Ovary (tissue), 9 donors: ENCODE data around the gene EML2. TPM values are rescaled to one million over a fixed set of nuclear protein-coding genes. Genes with fewer than 3 reads are reported as not detected.

Source experiments
- DNase-seq, 5 donors: peaks; one replicate each; pipeline ENCODE4 v3.0.0-alpha.2; 2019 to 2020
- H3K27ac ChIP-seq, 2 donors: fragments of 200-600 bp; one replicate each; pipeline versions ENCODE4 v1.5.1 to v1.8.0; 2019 to 2022
- H3K27me3 ChIP-seq: fragments of 200-600 bp; one replicate; pipeline ENCODE4 v1.8.0; 2022
- H3K36me3 ChIP-seq: fragments of 200-600 bp; sonication (generic); one replicate; pipeline ENCODE4 v1.5.1; 2019
- H3K4me1 ChIP-seq: one replicate; pipeline ENCODE4 v1.8.1; 2013; ENCODE audit warnings: mild to moderate bottlenecking, moderate library complexity; ENCODE audit not compliant: insufficient read depth
- H3K4me3 ChIP-seq: fragments of 200-600 bp; sonication (generic); one replicate; pipeline ENCODE4 v1.5.1; 2017
- H3K9me3 ChIP-seq, 2 donors: fragments of 200-600 bp in 1 of 2; sonication (generic) in 1 of 2; one replicate each; pipeline versions ENCODE4 v1.5.1 to v1.8.1; 2013 to 2019; ENCODE audit warnings: mild to moderate bottlenecking in 1 of 2, moderate library complexity in 1 of 2
- CTCF ChIP-seq, 3 donors: fragments of 450-650 bp in 2 of 3; fragments of 200-600 bp in 1 of 3; IDR thresholded peaks; one replicate each; pipeline versions ENCODE4 v1.5.1 to v1.8.0; 2016 to 2022; ENCODE audit warnings: antibody characterized with exemption in 3 of 3, mild to moderate bottlenecking in 1 of 3
- EP300 ChIP-seq: sonication (generic); formaldehyde crosslinking; IDR thresholded peaks from one replicate; pipeline ENCODE4 v1.6.1; 2017; ENCODE audit warnings: antibody characterized with exemption
- POLR2A ChIP-seq: fragments of 450-650 bp; IDR thresholded peaks from one replicate; pipeline ENCODE4 v1.6.1; 2017; ENCODE audit warnings: antibody characterized with exemption, mild to moderate bottlenecking, moderate library complexity
- WGBS, 3 donors: extraction: QIAGEN DNeasy Blood & Tissue Kit in 1 of 3; methylation state at CpG; one replicate each; pipeline versions ENCODE4 v1.1.5 to v1.1.7; 2013 to 2017; 5-methylcytosine and 5-hydroxymethylcytosine counted together
- intact Hi-C, 4 donors: fragments of 100-400 bp; cut with DNase I; formaldehyde crosslinking; loops; one replicate each; pipeline versions ENCODE4 v1.11.0 to v1.15.1; 2022 to 2023
- polyA plus RNA-seq, 2 donors: library from polyadenylated mRNA; stranded (reverse); fragments of 200-250 nt in 1 of 2; fragments of 350-450 nt in 1 of 2; fragmentation: Illumina TruSeq in 1 of 2; extraction: RNeasy Lipid Tissue Mini Kit (QIAGEN cat#74804) in 1 of 2; gene quantifications; one replicate each; pipeline ENCODE4 v1.2.3, GENCODE V29; 2013 to 2014
- total RNA-seq, 7 donors: library from RNA; depleted of rRNA in 2 of 7; stranded (reverse); fragments of >200 nt in 2 of 7; fragmentation: NEBNext Ultra II Directional in 3 of 7; extraction: Animal tissue kit (Norgen Biotek cat#: 25700) in 3 of 7; gene quantifications; one replicate each; pipeline versions ENCODE4 v1.1.0 to v1.2.4, GENCODE V29; 2016 to 2023
- donor health status: DM: no; HTN: no; CAD: no; lungs with moderate emphysema.
- donor health status: DM: no; HTN: no; CAD: no.
- donor health status: Bipolar disorder and iron deficiency.
- donor health status: DM: yes; HTN: yes; CAD: no.
- donor health status: DM: no; HTN: no; CAD: no.
- donor health status: DM: yes; HTN: yes; CAD: no.

The EML2 gene
- total and polyA plus RNA-seq, 9 donors = 9.9 to 25.0 (median 14.4) TPM

DNA sequence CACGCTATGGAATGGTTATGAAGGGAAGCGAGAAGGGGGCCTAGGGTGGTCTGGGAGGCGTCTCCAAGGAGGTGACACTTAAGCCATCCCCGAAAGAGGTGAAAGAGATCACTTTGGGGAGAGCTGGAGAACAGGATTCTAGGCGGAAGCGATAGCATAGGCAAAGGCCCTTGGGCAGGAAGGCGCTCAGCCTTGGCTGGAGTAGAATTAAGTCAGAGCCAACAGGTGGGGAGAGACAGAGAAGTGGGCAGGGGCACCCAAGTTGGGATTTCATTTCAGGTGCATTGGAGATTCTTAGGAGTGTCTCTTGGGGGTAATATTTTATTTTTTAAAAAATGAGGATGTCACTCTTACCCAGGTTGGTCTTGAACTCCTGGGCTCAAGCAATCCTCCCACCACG, 42.9 kb upstream of the EML2 start:
- Histone ChIP-seq H3K27me3 (peaks cover 7% of the 10 kb centered on the region), H3K4me1 (peaks cover 3% of the 10 kb centered on the region), H3K36me3 (no peaks in the 10 kb centered on the region), H3K27ac (peak overlapping the region in 1 of 2 donors; percentile 7), H3K4me3 (no peak overlapping the region), H3K9me3 (no peaks in the 10 kb centered on the region)
- TF ChIP-seq CTCF (IDR thresholded peaks at IDR 0.05) (no peak), POLR2A (no peak), EP300 (no peak)
- WGBS, 3 donors = 60 to 63% (median 62%) methylated on average over 8 of the region's 8 CpGs
- DNase-seq = no peak
- intact Hi-C loops = loop anchor here in 1 of 4 donors (5.0 to 10.0 kb wide), 2 partner anchors 160 to 257 kb away; partner anchors contain the start of gene ERCC1

GRCh38 chr19:45681391-45682015, 42.3 kb upstream of the EML2 start:
- peaks cover 7% of the 10 kb centered on the region for H3K27me3 ChIP-seq

DNA sequence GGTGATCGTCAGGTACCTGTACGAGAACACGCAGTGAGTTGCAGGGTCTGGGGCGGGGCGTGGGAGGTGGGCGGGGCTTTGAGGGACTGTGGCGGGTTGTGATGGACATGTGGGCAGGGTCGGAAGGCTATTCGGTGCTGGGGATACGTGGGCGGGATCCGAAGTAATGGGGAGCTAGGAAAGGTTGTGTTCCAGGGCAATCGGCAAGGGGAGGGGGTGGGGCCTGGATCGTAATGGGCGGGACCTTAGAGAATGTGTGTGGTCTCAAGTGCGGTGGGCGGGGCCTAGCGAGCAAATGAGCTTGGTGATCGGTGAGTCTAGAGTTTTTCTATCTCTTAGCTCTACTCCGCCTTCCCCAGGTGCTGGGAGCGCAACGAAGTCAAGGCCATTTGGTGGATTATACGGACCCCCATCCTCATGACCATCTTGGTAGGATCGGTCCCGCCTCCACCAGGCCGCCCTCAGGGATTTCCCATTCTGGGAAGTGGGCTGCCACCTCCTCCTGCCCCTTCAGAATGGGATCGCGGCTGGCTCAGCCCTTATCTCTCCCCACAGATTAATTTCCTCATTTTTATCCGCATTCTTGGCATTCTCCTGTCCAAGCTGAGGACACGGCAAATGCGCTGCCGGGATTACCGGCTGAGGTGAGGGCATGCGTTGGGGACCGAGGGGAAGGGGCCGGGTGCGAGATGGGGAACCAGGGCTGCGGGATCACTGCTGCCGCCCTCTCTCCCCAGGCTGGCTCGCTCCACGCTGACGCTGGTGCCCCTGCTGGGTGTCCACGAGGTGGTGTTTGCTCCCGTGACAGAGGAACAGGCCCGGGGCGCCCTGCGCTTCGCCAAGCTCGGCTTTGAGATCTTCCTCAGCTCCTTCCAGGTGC, 38.4 kb upstream of the EML2 start:
- Histone ChIP-seq H3K9me3 (no peaks in the 10 kb centered on the region), H3K36me3 (no peaks in the 10 kb centered on the region), H3K27me3 (peaks cover 7% of the 10 kb centered on the region), H3K27ac (no peak overlapping the region), H3K4me1 (peaks cover 3% of the 10 kb centered on the region), H3K4me3 (no peak overlapping the region)
- peak in 4 of 5 donors; percentile 39 to 64 (median 52) for DNase-seq
- WGBS, 3 donors = 1 to 3% (median 2%) methylated on average over 47 to 49 of the region's 49 CpGs
- TF ChIP-seq POLR2A (no peak), EP300 (no peak), CTCF (IDR thresholded peaks at IDR 0.05) (no peak)
- intact Hi-C loops = no loop called here

More at GRCh38 chr19:45681391-45682015, 42.3 kb upstream of the EML2 start:
- Histone ChIP-seq H3K27ac (peak overlapping the region; percentile 7 to 19), H3K4me3 (peak overlapping the region; percentile 32), H3K9me3 (no peaks in the 10 kb centered on the region), H3K36me3 (no peaks in the 10 kb centered on the region), H3K4me1 (peaks cover 3% of the 10 kb centered on the region)
- 2 to 3% (median 2%) methylated on average over 21 to 51 of the region's 51 CpGs for WGBS, 3 donors
- peak; percentile 92 to 95 (median 93) for TF ChIP-seq CTCF (IDR thresholded peaks at IDR 0.05)
- no peak for TF ChIP-seq EP300
- TF ChIP-seq POLR2A = no peak
- intact Hi-C loops = loop anchor here in 1 of 4 donors (5.0 to 10.0 kb wide), 2 partner anchors 159 to 257 kb away; partner anchors contain the start of gene ERCC1
- DNase-seq = peak; percentile 71 to 85 (median 81)

DNA sequence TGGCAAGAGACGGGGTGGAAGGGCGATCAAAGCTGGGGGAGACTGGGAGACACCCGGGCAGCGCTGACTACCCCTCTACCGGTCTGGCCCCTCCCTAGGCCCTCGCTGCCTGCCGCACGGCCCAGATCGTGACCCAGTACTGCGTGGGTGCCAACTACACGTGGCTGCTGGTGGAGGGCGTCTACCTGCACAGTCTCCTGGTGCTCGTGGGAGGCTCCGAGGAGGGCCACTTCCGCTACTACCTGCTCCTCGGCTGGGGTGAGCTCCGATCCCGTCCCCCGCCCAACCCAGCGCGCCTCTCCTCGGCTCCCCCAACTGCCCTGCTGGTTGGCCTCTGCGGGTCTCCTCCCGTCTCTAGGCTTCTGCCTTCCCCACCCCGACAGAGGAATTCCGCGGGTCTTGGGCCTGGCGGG, 37.7 kb upstream of the EML2 start:
- peaks cover 3% of the 10 kb centered on the region for H3K4me1 ChIP-seq
- no peak for DNase-seq
- 4 to 6% (median 5%) methylated on average over 26 to 28 of the region's 28 CpGs for WGBS, 3 donors
- H3K27ac ChIP-seq = no peak overlapping the region
- intact Hi-C loops = no loop called here
- H3K36me3 ChIP-seq = no peaks in the 10 kb centered on the region
- TF ChIP-seq POLR2A = no peak
- TF ChIP-seq EP300 = no peak
- TF ChIP-seq CTCF (IDR thresholded peaks at IDR 0.05) = no peak
- no peaks in the 10 kb centered on the region for H3K9me3 ChIP-seq
- no peak overlapping the region for H3K4me3 ChIP-seq
- peaks cover 7% of the 10 kb centered on the region for H3K27me3 ChIP-seq
